SK-N-SH treated with all-trans-retinoic acid at 6 μM for 48 hours (cell line): ENCODE results near the gene CD86.

Experiments
- ATAC-seq: fragments of 200-7000 bp; cut with Tn5 transposase; 3 replicates; pipeline ENCODE4 v1.9.1; 2020; ENCODE audit warnings: mild to moderate bottlenecking, moderate library complexity
- ARNTL ChIP-seq: fragments of 450-650 bp; formaldehyde crosslinking; IDR thresholded peaks from 2 replicates; pipeline ENCODE4 v1.5.0; 2020; ENCODE audit warnings: low read depth, mild to moderate bottlenecking, moderate library complexity, borderline replicate concordance
- BACH2 ChIP-seq: fragments of 250-450 bp; sonication (Bioruptor Pico); IDR thresholded peaks from 2 replicates; pipeline ENCODE4 v1.9.0; 2021; ENCODE audit warnings: mild to moderate bottlenecking, borderline replicate concordance
- CREB5 ChIP-seq: fragments of 250-450 bp; sonication (Bioruptor Pico); IDR thresholded peaks from 2 replicates; pipeline ENCODE4 v1.5.1; 2020; ENCODE audit warnings: low read depth, mild to moderate bottlenecking, moderate library complexity
- CSDC2 ChIP-seq: fragments of 250-450 bp; sonication (Bioruptor Pico); IDR thresholded peaks from 2 replicates; pipeline ENCODE4 v1.5.0; 2020; ENCODE audit warnings: mild to moderate bottlenecking, moderate library complexity
- CSRNP3 ChIP-seq: fragments of 250-450 bp; sonication (Bioruptor Pico); IDR thresholded peaks from 2 replicates; pipeline ENCODE4 v1.5.1; 2021; ENCODE audit warnings: mild to moderate bottlenecking, moderate library complexity
- ESRRG ChIP-seq: fragments of 250-450 bp; sonication (Bioruptor Pico); IDR thresholded peaks from 2 replicates; pipeline ENCODE4 v1.6.1; 2021; ENCODE audit warnings: mild to moderate bottlenecking
- GLIS3 ChIP-seq: fragments of 250-450 bp; sonication (Bioruptor Pico); IDR thresholded peaks from 2 replicates; pipeline ENCODE4 v1.5.0; 2020; ENCODE audit warnings: mild to moderate bottlenecking, moderate library complexity
- ISL1 ChIP-seq: fragments of 250-450 bp; sonication (Bioruptor Pico); IDR thresholded peaks from 2 replicates; pipeline ENCODE4 v2.1.2; 2022; ENCODE audit warnings: mild to moderate bottlenecking, moderate library complexity
- OSR1 ChIP-seq: fragments of 250-450 bp; sonication (Bioruptor Pico); IDR thresholded peaks from 2 replicates; pipeline ENCODE4 v1.8.0; 2022; ENCODE audit warnings: moderate library complexity, mild to moderate bottlenecking, inconsistent platforms
- PATZ1 ChIP-seq: fragments of 250-450 bp; sonication (Bioruptor Pico); IDR thresholded peaks from 2 replicates; pipeline ENCODE4 v1.8.0; 2020; ENCODE audit warnings: mild to moderate bottlenecking, moderate library complexity, borderline replicate concordance
- POU6F1 ChIP-seq: fragments of 250-450 bp; sonication (Bioruptor Pico); IDR thresholded peaks from 2 replicates; pipeline ENCODE4 v1.8.0; 2021; ENCODE audit warnings: low read depth, mild to moderate bottlenecking, moderate library complexity, borderline replicate concordance
- PPARA ChIP-seq: fragments of 250-450 bp; sonication (Bioruptor Pico); IDR thresholded peaks from 2 replicates; pipeline ENCODE4 v1.5.0; 2020; ENCODE audit warnings: mild to moderate bottlenecking, borderline replicate concordance
- RARB ChIP-seq: fragments of 250-450 bp; sonication (Bioruptor Pico); IDR thresholded peaks from 2 replicates; pipeline ENCODE4 v1.8.0; 2021; ENCODE audit warnings: mild to moderate bottlenecking, moderate library complexity
- SNAI2 ChIP-seq: fragments of 250-450 bp; sonication (Bioruptor Pico); IDR thresholded peaks from 2 replicates; pipeline ENCODE4 v1.5.0; 2020; ENCODE audit warnings: mild to moderate bottlenecking, moderate library complexity
- TCF4 ChIP-seq: fragments of 250-450 bp; sonication (Bioruptor Pico); IDR thresholded peaks from 2 replicates; pipeline ENCODE4 v1.8.0; 2021; ENCODE audit warnings: mild to moderate bottlenecking, moderate library complexity, borderline replicate concordance
- TOX ChIP-seq: fragments of 250-450 bp; sonication (Bioruptor Pico); IDR thresholded peaks from 2 replicates; pipeline ENCODE4 v1.8.0; 2021; ENCODE audit warnings: mild to moderate bottlenecking, moderate library complexity, borderline replicate concordance
- TSHZ2 ChIP-seq: fragments of 250-450 bp; sonication (Bioruptor Pico); IDR thresholded peaks from 2 replicates; pipeline ENCODE4 v1.5.0; 2020; ENCODE audit warnings: mild to moderate bottlenecking, moderate library complexity
- ZC3H10 ChIP-seq: fragments of 250-450 bp; sonication (Bioruptor Pico); IDR thresholded peaks from 2 replicates; pipeline ENCODE4 v1.5.1; 2021; ENCODE audit warnings: mild to moderate bottlenecking, moderate library complexity
- ZFP3 ChIP-seq: fragments of 250-450 bp; sonication (Bioruptor Pico); IDR thresholded peaks from 2 replicates; pipeline ENCODE4 v1.5.0; 2020; ENCODE audit warnings: mild to moderate bottlenecking, moderate library complexity
- ZFP30 ChIP-seq: fragments of 450-650 bp; formaldehyde crosslinking; IDR thresholded peaks from 2 replicates; pipeline ENCODE4 v1.5.0; 2022; ENCODE audit warnings: mild to moderate bottlenecking, moderate library complexity
- ZNF8 ChIP-seq: fragments of 450-650 bp; formaldehyde crosslinking; IDR thresholded peaks from 2 replicates; pipeline ENCODE4 v1.5.0; 2020; ENCODE audit warnings: mild to moderate bottlenecking, moderate library complexity

The CD86 gene

GRCh38 chr3:122010506-122010905 is 44.7 kb upstream of the CD86 start:
- ATAC-seq = no peak
- TF ChIP-seq RARB (CRISPR knock-in tag) = no peak
- TF ChIP-seq TSHZ2 (CRISPR knock-in tag) = no peak
- no peak for TF ChIP-seq ISL1 (CRISPR knock-in tag)
- no peak for TF ChIP-seq BACH2 (CRISPR knock-in tag)
- TF ChIP-seq ARNTL (CRISPR knock-in tag) = no peak
- no peak for TF ChIP-seq TCF4 (CRISPR knock-in tag)
- no peak for TF ChIP-seq PPARA (CRISPR knock-in tag)
- no peak for TF ChIP-seq GLIS3
- TF ChIP-seq CSDC2 (CRISPR knock-in tag) = no peak
- no peak for TF ChIP-seq SNAI2 (CRISPR knock-in tag)
- TF ChIP-seq ZC3H10 (CRISPR knock-in tag) = no peak
- no peak for TF ChIP-seq TOX
- TF ChIP-seq ESRRG (CRISPR knock-in tag) = no peak
- TF ChIP-seq OSR1 (CRISPR knock-in tag) = no peak
- TF ChIP-seq PATZ1 (CRISPR knock-in tag) = no peak
- TF ChIP-seq CSRNP3 (CRISPR knock-in tag) = no peak

- no peak for ATAC-seq
- TF ChIP-seq TSHZ2 (CRISPR knock-in tag) (no peak), ZNF8 (CRISPR knock-in tag) (no peak), TCF4 (CRISPR knock-in tag) (no peak), BACH2 (CRISPR knock-in tag) (no peak), CREB5 (CRISPR knock-in tag) (no peak), OSR1 (CRISPR knock-in tag) (no peak), ZFP30 (CRISPR knock-in tag) (no peak), RARB (CRISPR knock-in tag) (no peak), GLIS3 (no peak), ZFP3 (no peak), POU6F1 (CRISPR knock-in tag) (no peak), ZC3H10 (CRISPR knock-in tag) (no peak), PATZ1 (CRISPR knock-in tag) (no peak), TOX (no peak), CSRNP3 (CRISPR knock-in tag) (no peak)
Observed at GRCh38 chr3:122011396-122011795, 43.8 kb upstream of the CD86 start.
